H1 (cell line): ENCODE results near the gene NR1H3. TPM values are rescaled to one million over a fixed set of nuclear protein-coding genes. Genes with fewer than 3 reads are reported as not detected.

Experiments
- NRF1 ChIP-seq: IDR thresholded peaks from 2 replicates; pipeline ENCODE4 v1.6.1; 2011; ENCODE audit warnings: mild to moderate bottlenecking, low read depth, low read length, improper control_type of control experiment
- polyA plus RNA-seq, 7 experiments: library from polyadenylated mRNA; depleted of rRNA in 3 of 7; stranded (reverse) in 5 of 7; unstranded in 2 of 7; fragments of >200 nt in 5 of 7; fragments of 200-250 nt in 2 of 7; gene quantifications; 1 replicate in 5 of 7; 2 replicates in 1 of 7; 4 replicates in 1 of 7; pipeline versions ENCODE4 v1.2.1 to v1.2.3, GENCODE V29; 2011 to 2013; ENCODE audit warnings: missing spikeins in 2 of 7, mixed read lengths in 2 of 7
- total RNA-seq: library from RNA; stranded (reverse); fragmentation: NEBNext Ultra II Directional; extraction: Animal tissue kit (Norgen Biotek cat#: 25700); gene quantifications from 2 replicates; pipeline ENCODE4 v1.2.1, GENCODE V29; 2021

Gene NR1H3
- total and polyA plus RNA-seq, 2 of the 8 experiments (the other 6 are each of a cell fraction or from before 2014, with no cell fraction given): 19.9 to 42.1 TPM

- no peak for TF ChIP-seq NRF1
These were observed 12.1 kb downstream of the NR1H3 start, which contains the start of gene MADD (continued) for GRCh38 chr11:47269829-47270305.
